ENCODE measurements around the gene C1RL. TPM values are rescaled to one million over a fixed set of nuclear protein-coding genes. Genes with fewer than 3 reads are reported as not detected.

The C1RL gene
- total RNA-seq, 4 donors from 2014 or later = 39.2 to 153 (median 59.5) TPM

Small RNA genes within 50 kb of the gene (small RNA-seq; reads per million reads assigned to genes)
- gene RNU6-485P = not detected

Other genes starting within 250 kb of the C1RL start
- 100 to 1,000 TPM; 363 to 700 (median 468) TPM for gene TPI1, start 241.7 kb downstream of the C1RL start, total RNA-seq
- 10 to 100 TPM; 16.3 to 35.0 (median 25.6) TPM for gene SPSB2, start 235.9 kb downstream of the C1RL start, total RNA-seq
- 10 to 100 TPM in 3 of 4 donors, 1 to 10 TPM in 1; 8.7 to 16.4 (median 13.0) TPM for gene LRRC23, start 204.4 kb downstream of the C1RL start, total RNA-seq
- 10 to 100 TPM; 13.0 to 25.3 (median 19.8) TPM for gene ENO2, start 194.6 kb downstream of the C1RL start, total RNA-seq
- 100 to 1,000 TPM in 1 of 4 donors, 10 to 100 TPM in 3; 53.3 to 100 (median 84.9) TPM for gene ATN1, start 181.3 kb downstream of the C1RL start, total RNA-seq
- not detected for gene RNU7-1, start 165.4 kb downstream of the C1RL start, total RNA-seq
- 100 to 1,000 TPM; 344 to 666 (median 383) TPM for gene C12orf57, start 165.2 kb downstream of the C1RL start, total RNA-seq
- 10 to 100 TPM; 21.7 to 32.3 (median 31.4) TPM for gene PTPN6, start 157.9 kb downstream of the C1RL start, total RNA-seq
- 100 to 1,000 TPM; 153 to 284 (median 220) TPM for gene PHB2, start 138.6 kb downstream of the C1RL start, total RNA-seq
- gene EMG1, start 138.3 kb downstream of the C1RL start, total RNA-seq = 10 to 100 TPM; 19.9 to 53.1 (median 45.6) TPM
- gene LPCAT3, start 90.7 kb downstream of the C1RL start, total RNA-seq = 10 to 100 TPM; 45.1 to 68.4 (median 58.5) TPM
- gene C1S, start 48.5 kb downstream of the C1RL start, total RNA-seq = 100 to 1,000 TPM; 137 to 470 (median 255) TPM
- gene C1R, start 16.8 kb downstream of the C1RL start, total RNA-seq = 100 to 1,000 TPM; 132 to 545 (median 312) TPM
- 1 to 10 TPM in 2 of 4 donors, not detected in 2; 2.8 to 4.5 TPM for gene RBP5, start 19.7 kb upstream of the C1RL start, total RNA-seq
- gene CLSTN3, start 21.2 kb upstream of the C1RL start, total RNA-seq = 10 to 100 TPM; 18.0 to 53.4 (median 37.3) TPM
- gene PEX5, start 80.5 kb upstream of the C1RL start, total RNA-seq = 10 to 100 TPM; 28.5 to 37.6 (median 32.8) TPM
- not detected for gene ACSM4, start 194.9 kb upstream of the C1RL start, total RNA-seq

Measured in thyroid gland (tissue), 4 donors.